A549 (cell line): ENCODE data around the gene NAALADL1.

Source experiments
- JUN ChIP-seq, 2 experiments: fragments of >200 bp; sonication (Bioruptor Twin); formaldehyde crosslinking; IDR thresholded peaks; 2 replicates in 1 of 2; 3 replicates in 1 of 2; pipeline ENCODE4 v1.6.1; 2016 to 2017
- KDM5A ChIP-seq: fragments of 200-600 bp; sonication (generic); IDR thresholded peaks from 2 replicates; pipeline ENCODE4 v1.6.1; 2016; ENCODE audit warnings: antibody characterized with exemption, mild to moderate bottlenecking
- POLR2A ChIP-seq: IDR thresholded peaks from 2 replicates; pipeline ENCODE4 v1.6.1; 2012; ENCODE audit warnings: mild to moderate bottlenecking, low read length
- RFX5 ChIP-seq: fragments of 450-650 bp; IDR thresholded peaks from 2 replicates; pipeline ENCODE4 v1.7.1; 2014; ENCODE audit warnings: antibody characterized with exemption, mild to moderate bottlenecking, moderate library complexity
- SMC3 ChIP-seq: fragments of >200 bp; sonication (Bioruptor Twin); formaldehyde crosslinking; IDR thresholded peaks from 3 replicates; pipeline ENCODE4 v1.6.1; 2018; ENCODE audit warnings: inconsistent platforms
- TF ChIP-seq, protein P1 (sequence below): fragments of 250-450 bp; sonication (Bioruptor Pico); IDR thresholded peaks from 2 replicates; pipeline ENCODE4 v1.5.0; 2021; ENCODE audit warnings: mild to moderate bottlenecking, moderate library complexity, borderline replicate concordance
- TF ChIP-seq, protein P2 (sequence below): fragments of >200 bp; sonication (Bioruptor Twin); formaldehyde crosslinking; IDR thresholded peaks from 3 replicates; pipeline ENCODE4 v1.5.1; 2016

DNA sequence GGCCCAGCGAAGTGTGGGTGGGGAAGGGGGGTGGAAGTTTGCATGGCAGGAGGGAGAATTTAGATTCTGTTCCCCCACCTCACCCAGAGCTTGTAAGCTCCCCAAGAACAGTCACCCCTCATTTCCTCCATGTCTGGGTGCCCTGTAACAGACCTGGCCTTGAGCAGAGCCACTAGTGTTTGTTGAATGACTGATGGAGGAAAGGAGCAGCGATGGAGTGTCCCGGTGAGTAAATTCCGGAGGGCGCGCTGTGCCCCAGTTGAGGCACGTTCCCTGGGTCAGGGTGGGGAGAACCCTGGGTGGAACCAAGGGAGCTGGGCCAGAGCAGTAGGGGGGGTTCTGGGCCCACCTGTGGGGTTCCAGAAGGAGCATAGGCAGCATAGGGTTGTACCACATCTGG lies 827 bp downstream of the NAALADL1 start:
- TF ChIP-seq, protein P1, sequence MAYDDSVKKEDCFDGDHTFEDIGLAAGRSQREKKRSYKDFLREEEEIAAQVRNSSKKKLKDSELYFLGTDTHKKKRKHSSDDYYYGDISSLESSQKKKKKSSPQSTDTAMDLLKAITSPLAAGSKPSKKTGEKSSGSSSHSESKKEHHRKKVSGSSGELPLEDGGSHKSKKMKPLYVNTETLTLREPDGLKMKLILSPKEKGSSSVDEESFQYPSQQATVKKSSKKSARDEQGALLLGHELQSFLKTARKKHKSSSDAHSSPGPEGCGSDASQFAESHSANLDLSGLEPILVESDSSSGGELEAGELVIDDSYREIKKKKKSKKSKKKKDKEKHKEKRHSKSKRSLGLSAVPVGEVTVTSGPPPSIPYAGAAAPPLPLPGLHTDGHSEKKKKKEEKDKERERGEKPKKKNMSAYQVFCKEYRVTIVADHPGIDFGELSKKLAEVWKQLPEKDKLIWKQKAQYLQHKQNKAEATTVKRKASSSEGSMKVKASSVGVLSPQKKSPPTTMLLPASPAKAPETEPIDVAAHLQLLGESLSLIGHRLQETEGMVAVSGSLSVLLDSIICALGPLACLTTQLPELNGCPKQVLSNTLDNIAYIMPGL (CRISPR knock-in tag) = no peak
- TF ChIP-seq POLR2A (no peak), KDM5A (no peak), SMC3 (no peak), JUN (IDR thresholded peaks at IDR 0.05) (no peak), RFX5 (no peak)
- TF ChIP-seq, protein P2, sequence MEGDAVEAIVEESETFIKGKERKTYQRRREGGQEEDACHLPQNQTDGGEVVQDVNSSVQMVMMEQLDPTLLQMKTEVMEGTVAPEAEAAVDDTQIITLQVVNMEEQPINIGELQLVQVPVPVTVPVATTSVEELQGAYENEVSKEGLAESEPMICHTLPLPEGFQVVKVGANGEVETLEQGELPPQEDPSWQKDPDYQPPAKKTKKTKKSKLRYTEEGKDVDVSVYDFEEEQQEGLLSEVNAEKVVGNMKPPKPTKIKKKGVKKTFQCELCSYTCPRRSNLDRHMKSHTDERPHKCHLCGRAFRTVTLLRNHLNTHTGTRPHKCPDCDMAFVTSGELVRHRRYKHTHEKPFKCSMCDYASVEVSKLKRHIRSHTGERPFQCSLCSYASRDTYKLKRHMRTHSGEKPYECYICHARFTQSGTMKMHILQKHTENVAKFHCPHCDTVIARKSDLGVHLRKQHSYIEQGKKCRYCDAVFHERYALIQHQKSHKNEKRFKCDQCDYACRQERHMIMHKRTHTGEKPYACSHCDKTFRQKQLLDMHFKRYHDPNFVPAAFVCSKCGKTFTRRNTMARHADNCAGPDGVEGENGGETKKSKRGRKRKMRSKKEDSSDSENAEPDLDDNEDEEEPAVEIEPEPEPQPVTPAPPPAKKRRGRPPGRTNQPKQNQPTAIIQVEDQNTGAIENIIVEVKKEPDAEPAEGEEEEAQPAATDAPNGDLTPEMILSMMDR = no peak
